Naive thymus-derived CD4-positive, alpha-beta T cell (primary cell): ENCODE results near the gene KLF9. TPM values are rescaled to one million over a fixed set of nuclear protein-coding genes. Genes with fewer than 3 reads are reported as not detected.

Experiments used
- ATAC-seq: fragments of 150-1000 bp; cut with Tn5 transposase; 2 replicates; pipeline ENCODE4 v1.10.0; 2021; ENCODE audit warnings: mild to moderate bottlenecking, moderate library complexity
- CTCF ChIA-PET: fragments of 350-600 bp; sonication (Branson Sonifier 250); formaldehyde crosslinking; loops from one replicate; lab custom pipeline; 2021; ENCODE audit warnings: antibody characterized with exemption; lab: Charles Lee
- POLR2A ChIA-PET: fragments of 350-600 bp; sonication (Branson Sonifier 250); formaldehyde crosslinking; loops from one replicate; lab custom pipeline; 2021; ENCODE audit warnings: antibody characterized with exemption, inconsistent platforms; lab: Charles Lee
- DNase-seq, 9 donors: peaks; one replicate each; pipeline versions ENCODE4 v3.0.0 to v3.0.0-alpha.2; 2020 to 2022; ENCODE audit warnings: mixed read lengths in 1 of 9
- H3K27ac ChIP-seq: one replicate; pipeline ENCODE4 v1.7.0; 2013; ENCODE audit warnings: mild to moderate bottlenecking, low read depth, low read length, moderate library complexity
- H3K27me3 ChIP-seq, 2 donors: one replicate each; pipeline ENCODE4 v1.7.0; 2013; ENCODE audit warnings: low read length in 2 of 2, mild to moderate bottlenecking in 2 of 2, moderate library complexity in 2 of 2; ENCODE audit not compliant: control insufficient read depth in 2 of 2, insufficient read depth in 2 of 2
- H3K36me3 ChIP-seq, 3 experiments: 1 replicate in 2 of 3; 2 replicates in 1 of 3; pipeline ENCODE4 v1.7.0; 2013; ENCODE audit warnings: low read length in 3 of 3, mild to moderate bottlenecking in 3 of 3, moderate library complexity in 1 of 3; ENCODE audit not compliant: insufficient read depth in 3 of 3, control insufficient read depth in 2 of 3
- H3K4me1 ChIP-seq, 2 donors: one replicate each; pipeline ENCODE4 v1.7.0; 2013; ENCODE audit warnings: low read length in 2 of 2, mild to moderate bottlenecking in 2 of 2, moderate library complexity in 1 of 2; ENCODE audit not compliant: control insufficient read depth in 2 of 2, insufficient read depth in 2 of 2
- H3K4me3 ChIP-seq: 2 replicates; pipeline ENCODE4 v1.7.0; 2013; ENCODE audit warnings: mild to moderate bottlenecking, low read length
- H3K9me3 ChIP-seq, 3 experiments: 1 replicate in 2 of 3; 2 replicates in 1 of 3; pipeline ENCODE4 v1.7.0; 2013; ENCODE audit warnings: low read length in 3 of 3; ENCODE audit not compliant: control insufficient read depth in 2 of 3
- H3K27ac Mint-ChIP-seq, 9 donors: one replicate each; pipeline ENCODE4 v1.8.0; 2020 to 2022; ENCODE audit warnings: mixed read lengths in 9 of 9, mild to moderate bottlenecking in 8 of 9, moderate library complexity in 5 of 9, inconsistent platforms in 2 of 9
- H3K27me3 Mint-ChIP-seq, 5 donors: one replicate each; pipeline ENCODE4 v1.8.0; 2021 to 2022; ENCODE audit warnings: mixed read lengths in 5 of 5, mild to moderate bottlenecking in 1 of 5
- H3K36me3 Mint-ChIP-seq, 5 donors: one replicate each; pipeline ENCODE4 v1.8.0; 2020 to 2022; ENCODE audit warnings: mixed read lengths in 5 of 5, mild to moderate bottlenecking in 3 of 5, inconsistent platforms in 1 of 5
- H3K4me1 Mint-ChIP-seq, 7 donors: one replicate each; pipeline ENCODE4 v1.8.0; 2020 to 2022; ENCODE audit warnings: mixed read lengths in 7 of 7, mild to moderate bottlenecking in 3 of 7, inconsistent platforms in 1 of 7
- H3K4me3 Mint-ChIP-seq, 10 donors: one replicate each; pipeline ENCODE4 v1.8.0; 2020 to 2022; ENCODE audit warnings: mild to moderate bottlenecking in 10 of 10, mixed read lengths in 10 of 10, moderate library complexity in 6 of 10, inconsistent platforms in 2 of 10
- H3K9me3 Mint-ChIP-seq, 11 donors: one replicate each; pipeline ENCODE4 v1.8.0; 2020 to 2022; ENCODE audit warnings: mixed read lengths in 11 of 11, mild to moderate bottlenecking in 4 of 11, inconsistent platforms in 1 of 11, moderate library complexity in 1 of 11
- intact Hi-C, 2 donors: fragments of 100-400 bp; cut with micrococcal nuclease; formaldehyde crosslinking; loops; one replicate each; pipeline ENCODE4 v1.15.1; 2023
- polyA plus RNA-seq, 2 donors: library from polyadenylated mRNA; unstranded; fragments of 300-500 nt; fragmentation: Illumina TruSeq; gene quantifications; one replicate each; pipeline ENCODE4 v1.2.3, GENCODE V29; 2021
- total RNA-seq, 6 experiments: library from RNA in 5 of 6; stranded (reverse) in 5 of 6; gene quantifications; 1 replicate in 5 of 6; 2 replicates in 1 of 6; pipeline ENCODE4 v1.2.3 and lab custom pipeline; 2021 to 2026

Gene KLF9
- total and polyA plus RNA-seq, 7 experiments from 2014 or later: 2.3 to 96.7 (median 23.3) TPM

GRCh38 chr9:70352802-70353201, 61.7 kb downstream of the KLF9 start:
- H3K36me3 Mint-ChIP-seq: peaks cover 0 to 6% (median 4%) of the 10 kb centered on the region in 5 donors
- H3K27me3 ChIP-seq: no peaks in the 10 kb centered on the region
- ChIA-PET CTCF (interaction anchor here (0.9 to 3.0 kb wide), 8 partner anchors 12 to 250 kb away, joined by 3 to 20 read pairs (median 6); no protein-coding TSS in a partner anchor), POLR2A (interaction anchor here (0.7 to 0.9 kb wide), 2 partner anchors 11 to 60 kb away, joined by 3 read pairs; no protein-coding TSS in a partner anchor)
- H3K9me3 ChIP-seq: no peaks in the 10 kb centered on the region
- no peak overlapping the region for H3K27ac ChIP-seq
- ATAC-seq (no peak), DNase-seq (peak in 6 of 9 donors; percentile 9 to 46 (median 30))
- H3K27ac Mint-ChIP-seq: peak overlapping the region in 2 of 9 donors; percentile 9 to 16
- no peak overlapping the region for H3K4me3 Mint-ChIP-seq
- peaks cover 0 to 9% (median 0%) of the 10 kb centered on the region in 7 donors for H3K4me1 Mint-ChIP-seq
- no peaks in the 10 kb centered on the region for H3K4me1 ChIP-seq
- H3K27me3 Mint-ChIP-seq: no peaks in the 10 kb centered on the region
- no peaks in the 10 kb centered on the region for H3K9me3 Mint-ChIP-seq
- intact Hi-C loops: loop anchor here (1.0 to 5.0 kb wide), 9 partner anchors 13 to 381 kb away; no protein-coding TSS in a partner anchor
- H3K36me3 ChIP-seq: peaks cover 0 to 20% (median 0%) of the 10 kb centered on the region in 3 experiments
- no peak overlapping the region for H3K4me3 ChIP-seq

- Mint-ChIP-seq H3K4me1 (peaks cover 0 to 6% (median 0%) of the 10 kb centered on the region in 7 donors), H3K27me3 (no peaks in the 10 kb centered on the region), H3K4me3 (no peak overlapping the region), H3K27ac (no peak overlapping the region), H3K9me3 (no peaks in the 10 kb centered on the region), H3K36me3 (peaks cover 0 to 9% (median 5%) of the 10 kb centered on the region in 5 donors)
- H3K4me3 ChIP-seq: no peak overlapping the region
- no peak overlapping the region for H3K27ac ChIP-seq
- no peaks in the 10 kb centered on the region for H3K4me1 ChIP-seq
- no peak for DNase-seq
- ATAC-seq: no peak
- intact Hi-C loops: loop anchor here (1.0 to 5.0 kb wide), 7 partner anchors 12 to 380 kb away; no protein-coding TSS in a partner anchor
- CTCF ChIA-PET: interaction anchor here (0.9 to 3.0 kb wide), 11 partner anchors 12 to 252 kb away, joined by 3 to 20 read pairs (median 3); no protein-coding TSS in a partner anchor
- H3K36me3 ChIP-seq: peaks cover 0 to 16% (median 0%) of the 10 kb centered on the region in 3 experiments
- POLR2A ChIA-PET: interaction anchor here (0.7 to 1.3 kb wide), 5 partner anchors 11 to 132 kb away, joined by 3 to 4 read pairs (median 3); no protein-coding TSS in a partner anchor
- no peaks in the 10 kb centered on the region for H3K27me3 ChIP-seq
- no peaks in the 10 kb centered on the region for H3K9me3 ChIP-seq
Measured at GRCh38 chr9:70352356-70352755, 62.1 kb downstream of the KLF9 start.

- no peaks in the 10 kb centered on the region for H3K27me3 Mint-ChIP-seq
- Histone ChIP-seq H3K27me3 (no peaks in the 10 kb centered on the region), H3K4me1 (no peaks in the 10 kb centered on the region), H3K4me3 (no peak overlapping the region), H3K9me3 (no peaks in the 10 kb centered on the region), H3K27ac (no peak overlapping the region), H3K36me3 (peaks cover 0 to 16% (median 0%) of the 10 kb centered on the region in 3 experiments)
- intact Hi-C loops: no loop called here
- ATAC-seq (no peak), DNase-seq (no peak)
- peaks cover 6 to 28% (median 15%) of the 10 kb centered on the region in 5 donors for H3K36me3 Mint-ChIP-seq
- ChIA-PET POLR2A (interaction anchor here (1.8 kb wide), 1 partner anchor 73 kb away, joined by 6 read pairs; no protein-coding TSS in a partner anchor), CTCF (interaction anchor here (0.5 to 3.2 kb wide), 2 partner anchors 141 to 255 kb away, joined by 6 to 17 read pairs; no protein-coding TSS in a partner anchor)
- H3K27ac Mint-ChIP-seq: peak overlapping the region in 2 of 9 donors; percentile 4 to 22
- no peaks in the 10 kb centered on the region for H3K4me1 Mint-ChIP-seq
- no peaks in the 10 kb centered on the region for H3K9me3 Mint-ChIP-seq
- H3K4me3 Mint-ChIP-seq: no peak overlapping the region
Measured at GRCh38 chr9:70347046-70347445, 67.4 kb downstream of the KLF9 start.

- Histone ChIP-seq H3K4me3 (no peak overlapping the region), H3K9me3 (no peaks in the 10 kb centered on the region), H3K36me3 (peaks cover 0 to 8% (median 0%) of the 10 kb centered on the region in 3 experiments), H3K4me1 (no peaks in the 10 kb centered on the region), H3K27me3 (no peaks in the 10 kb centered on the region), H3K27ac (no peak overlapping the region)
- intact Hi-C loops: loop anchor here (1.0 to 2.0 kb wide), 7 partner anchors 12 to 262 kb away; no protein-coding TSS in a partner anchor
- DNase-seq (peak in 5 of 9 donors; percentile 8 to 36 (median 24)), ATAC-seq (no peak)
- H3K9me3 Mint-ChIP-seq: no peaks in the 10 kb centered on the region
- H3K27ac Mint-ChIP-seq: no peak overlapping the region
- H3K27me3 Mint-ChIP-seq: no peaks in the 10 kb centered on the region
- peaks cover 0 to 23% (median 12%) of the 10 kb centered on the region in 5 donors for H3K36me3 Mint-ChIP-seq
- no peak overlapping the region for H3K4me3 Mint-ChIP-seq
- H3K4me1 Mint-ChIP-seq: peaks cover 0 to 12% (median 4%) of the 10 kb centered on the region in 7 donors
- POLR2A ChIA-PET: interaction anchor here (0.7 kb wide), 1 partner anchor 222 kb away, joined by 3 read pairs; no protein-coding TSS in a partner anchor
- CTCF ChIA-PET: interaction anchor here (0.7 to 2.8 kb wide), 6 partner anchors 11 to 262 kb away, joined by 3 to 33 read pairs (median 4); no protein-coding TSS in a partner anchor
Measured at GRCh38 chr9:70340572-70340971, 73.9 kb downstream of the KLF9 start.

Other genes with a start within 250 kb of the KLF9 start
- gene SMC5, start 155.7 kb downstream of the KLF9 start, total RNA-seq: 10 to 100 TPM; 26.2 to 44.6 (median 36.1) TPM
- 10 to 100 TPM; 15.6 to 16.5 TPM for gene SMC5, start 155.7 kb downstream of the KLF9 start, polyA plus RNA-seq